ENCODE data around the gene NAGS. TPM values are rescaled to one million over a fixed set of nuclear protein-coding genes. Genes with fewer than 3 reads are reported as not detected.

The NAGS gene
- total RNA-seq, 1 experiment from 2014 or later, result 1.6 TPM

DNA sequence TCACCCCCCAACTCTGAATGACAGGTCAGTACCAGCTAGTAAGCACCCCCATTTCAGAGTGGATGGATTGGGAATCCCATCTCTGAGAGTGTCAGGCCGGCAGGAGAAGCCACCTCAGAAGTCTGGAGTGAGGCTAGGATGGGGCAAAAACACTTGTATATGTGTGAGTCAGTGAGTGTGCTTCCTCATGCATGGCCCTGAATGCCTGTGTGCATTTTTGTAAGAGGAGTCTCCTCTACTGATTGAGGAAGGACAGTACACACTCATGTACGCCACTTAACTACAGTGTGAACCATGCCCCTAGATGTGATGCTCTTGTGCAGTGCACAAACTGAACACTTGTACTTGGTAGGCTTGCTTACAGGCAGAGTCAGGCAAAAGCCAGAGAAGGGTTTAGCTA is 22.3 kb upstream of the NAGS start:
- CTCF ChIA-PET, result interaction anchor here (1.6 kb wide), 1 partner anchor 59 kb away, joined by 3 read pairs; no protein-coding TSS in a partner anchor
- H3K4me3 Mint-ChIP-seq (ENCODE audit: low read depth, unreplicated experiment), result no peak overlapping the region
- H3K27ac Mint-ChIP-seq (ENCODE audit: unreplicated experiment), result no peak overlapping the region

DNA sequence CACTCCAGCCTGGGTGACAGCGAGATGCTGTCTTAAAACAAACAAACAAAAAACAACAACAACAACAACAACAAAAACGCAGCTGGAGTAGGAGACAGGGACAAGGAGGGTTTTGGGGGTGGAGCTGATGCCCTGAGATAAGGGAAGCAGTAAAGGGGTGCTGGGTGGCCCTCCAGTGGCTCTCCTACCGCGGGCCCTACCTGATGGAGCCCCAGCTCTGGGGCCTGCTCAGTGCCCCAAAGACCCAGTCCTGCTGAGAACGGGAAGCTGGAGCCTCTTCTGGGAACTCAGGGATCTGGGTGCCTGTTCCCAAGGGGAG is 21.3 kb upstream of the NAGS start:
- H3K36me3 Mint-ChIP-seq (ENCODE audit: insufficient read depth, unreplicated experiment), result no peaks in the 10 kb centered on the region
- peaks cover 100% of the 10 kb centered on the region for H3K27me3 Mint-ChIP-seq (ENCODE audit: unreplicated experiment)
- no TSS peak for BruUV-seq (replicated peaks)
- CTCF ChIA-PET, result interaction anchor here (0.6 to 1.6 kb wide), 5 partner anchors 10 to 58 kb away, joined by 3 to 6 read pairs (median 4); no protein-coding TSS in a partner anchor
- peak overlapping the region; percentile 46 for H3K4me3 Mint-ChIP-seq (ENCODE audit: low read depth, unreplicated experiment)
- H3K27ac Mint-ChIP-seq (ENCODE audit: unreplicated experiment), result no peak overlapping the region
- no peak for DNase-seq
- no peaks in the 10 kb centered on the region for H3K9me3 Mint-ChIP-seq (ENCODE audit: low read depth, unreplicated experiment)
- TF ChIP-seq, protein P1, sequence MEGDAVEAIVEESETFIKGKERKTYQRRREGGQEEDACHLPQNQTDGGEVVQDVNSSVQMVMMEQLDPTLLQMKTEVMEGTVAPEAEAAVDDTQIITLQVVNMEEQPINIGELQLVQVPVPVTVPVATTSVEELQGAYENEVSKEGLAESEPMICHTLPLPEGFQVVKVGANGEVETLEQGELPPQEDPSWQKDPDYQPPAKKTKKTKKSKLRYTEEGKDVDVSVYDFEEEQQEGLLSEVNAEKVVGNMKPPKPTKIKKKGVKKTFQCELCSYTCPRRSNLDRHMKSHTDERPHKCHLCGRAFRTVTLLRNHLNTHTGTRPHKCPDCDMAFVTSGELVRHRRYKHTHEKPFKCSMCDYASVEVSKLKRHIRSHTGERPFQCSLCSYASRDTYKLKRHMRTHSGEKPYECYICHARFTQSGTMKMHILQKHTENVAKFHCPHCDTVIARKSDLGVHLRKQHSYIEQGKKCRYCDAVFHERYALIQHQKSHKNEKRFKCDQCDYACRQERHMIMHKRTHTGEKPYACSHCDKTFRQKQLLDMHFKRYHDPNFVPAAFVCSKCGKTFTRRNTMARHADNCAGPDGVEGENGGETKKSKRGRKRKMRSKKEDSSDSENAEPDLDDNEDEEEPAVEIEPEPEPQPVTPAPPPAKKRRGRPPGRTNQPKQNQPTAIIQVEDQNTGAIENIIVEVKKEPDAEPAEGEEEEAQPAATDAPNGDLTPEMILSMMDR (IDR thresholded peaks at IDR 0.05; ENCODE audit: unreplicated experiment), result no peak
- H3K4me1 Mint-ChIP-seq (ENCODE audit: low read depth, unreplicated experiment), result no peaks in the 10 kb centered on the region
- intact Hi-C loops (cut with micrococcal nuclease; ENCODE audit: unreplicated experiment), result no loop called here

More for the DNA sequence above, 22.3 kb upstream of the NAGS start:
- TF ChIP-seq, protein P1 (IDR thresholded peaks at IDR 0.05; ENCODE audit: unreplicated experiment), result no peak
- intact Hi-C loops (cut with micrococcal nuclease; ENCODE audit: unreplicated experiment), result no loop called here
- DNase-seq, result no peak
- peaks cover 100% of the 10 kb centered on the region for H3K27me3 Mint-ChIP-seq (ENCODE audit: unreplicated experiment)
- no peaks in the 10 kb centered on the region for H3K4me1 Mint-ChIP-seq (ENCODE audit: low read depth, unreplicated experiment)
- H3K36me3 Mint-ChIP-seq (ENCODE audit: insufficient read depth, unreplicated experiment), result no peaks in the 10 kb centered on the region
- no peaks in the 10 kb centered on the region for H3K9me3 Mint-ChIP-seq (ENCODE audit: low read depth, unreplicated experiment)
- no TSS peak for BruUV-seq (replicated peaks)

DNA sequence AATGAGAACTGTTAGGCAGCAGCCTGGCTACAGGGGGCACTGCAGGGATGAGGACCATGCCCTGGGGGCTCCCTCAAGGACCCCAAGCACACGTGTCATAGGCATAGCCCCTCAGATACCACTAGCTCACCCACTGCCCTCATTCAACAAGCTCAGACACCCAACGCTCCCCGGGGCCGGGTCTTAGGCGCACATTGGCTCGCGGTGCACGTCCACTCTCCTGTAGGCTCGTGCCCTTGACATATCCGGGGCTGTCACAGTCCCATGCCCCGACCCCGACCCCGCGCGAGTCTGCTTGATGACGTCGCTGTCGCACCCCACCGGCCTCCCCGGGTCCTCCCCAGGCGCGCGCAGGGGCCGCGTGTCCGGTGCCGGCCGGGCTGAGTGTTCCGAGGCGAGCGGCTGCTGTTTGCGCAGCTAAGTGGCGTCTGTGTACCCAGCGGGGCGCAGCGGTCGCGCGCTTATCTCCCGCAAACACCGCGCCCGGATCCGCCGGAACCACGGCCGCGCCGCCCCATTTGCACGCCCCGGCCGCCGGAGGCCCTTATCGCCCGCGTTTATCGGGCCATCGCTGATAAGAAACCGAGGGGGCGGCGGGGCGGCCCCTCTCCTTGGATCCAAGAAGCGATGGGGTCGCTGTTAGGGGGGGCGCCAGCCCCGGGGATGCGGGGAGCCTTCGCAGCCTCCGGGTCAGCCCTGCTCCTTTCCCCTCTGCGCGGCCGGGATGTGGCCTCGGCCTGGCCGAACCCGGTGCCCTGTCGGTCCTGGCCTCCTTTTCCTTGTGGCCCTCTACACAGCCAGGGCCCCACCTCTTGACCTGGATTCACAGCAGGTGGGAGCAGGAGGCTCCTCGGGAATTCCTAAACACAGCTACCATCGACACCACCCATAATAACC is 20.7 kb upstream of the NAGS start:
- intact Hi-C loops (cut with micrococcal nuclease; ENCODE audit: unreplicated experiment), result no loop called here
- no peak overlapping the region for H3K27ac Mint-ChIP-seq (ENCODE audit: unreplicated experiment)
- H3K9me3 Mint-ChIP-seq (ENCODE audit: low read depth, unreplicated experiment), result no peaks in the 10 kb centered on the region
- peak overlapping the region; percentile 46 for H3K4me3 Mint-ChIP-seq (ENCODE audit: low read depth, unreplicated experiment)
- TF ChIP-seq, protein P1 (IDR thresholded peaks at IDR 0.05; ENCODE audit: unreplicated experiment), result peak; percentile 59
- H3K27me3 Mint-ChIP-seq (ENCODE audit: unreplicated experiment), result peaks cover 100% of the 10 kb centered on the region
- H3K36me3 Mint-ChIP-seq (ENCODE audit: insufficient read depth, unreplicated experiment), result no peaks in the 10 kb centered on the region
- CTCF ChIA-PET, result interaction anchor here (0.6 to 1.6 kb wide), 5 partner anchors 10 to 58 kb away, joined by 3 to 6 read pairs (median 4); no protein-coding TSS in a partner anchor
- BruUV-seq (replicated peaks), result no TSS peak
- DNase-seq, result peak; percentile 42
- no peaks in the 10 kb centered on the region for H3K4me1 Mint-ChIP-seq (ENCODE audit: low read depth, unreplicated experiment)

DNA sequence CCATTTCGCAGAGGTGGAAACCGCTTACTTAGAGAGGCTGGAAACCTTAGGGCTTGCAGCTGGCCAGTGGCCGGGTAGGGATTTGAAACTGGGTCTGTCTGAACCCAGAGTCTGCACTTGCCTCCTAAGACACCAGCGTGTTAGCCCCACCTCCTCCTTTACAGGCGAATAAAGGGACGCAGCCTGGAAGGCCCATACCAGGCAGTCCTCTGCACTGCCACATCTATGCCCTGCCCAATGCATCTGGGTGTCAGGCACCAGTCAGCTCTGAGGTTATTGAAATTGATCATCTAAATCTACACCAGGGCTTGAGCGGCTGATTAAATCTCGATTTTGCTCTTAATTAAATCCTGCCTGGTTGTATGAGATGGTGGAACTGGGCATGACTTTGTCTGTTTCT is 19.9 kb upstream of the NAGS start:
- H3K27ac Mint-ChIP-seq (ENCODE audit: unreplicated experiment), result no peak overlapping the region

More for the DNA sequence above, 19.9 kb upstream of the NAGS start:
- Mint-ChIP-seq H3K27me3 (ENCODE audit: unreplicated experiment) (peaks cover 100% of the 10 kb centered on the region), H3K9me3 (ENCODE audit: low read depth, unreplicated experiment) (no peaks in the 10 kb centered on the region), H3K4me3 (ENCODE audit: low read depth, unreplicated experiment) (peak overlapping the region; percentile 46), H3K36me3 (ENCODE audit: insufficient read depth, unreplicated experiment) (no peaks in the 10 kb centered on the region), H3K4me1 (ENCODE audit: low read depth, unreplicated experiment) (no peaks in the 10 kb centered on the region)
- TF ChIP-seq, protein P1 (IDR thresholded peaks at IDR 0.05; ENCODE audit: unreplicated experiment), result no peak
- no peak for DNase-seq
- CTCF ChIA-PET, result interaction anchor here (0.6 to 0.9 kb wide), 2 partner anchors 11 to 33 kb away, joined by 4 to 5 read pairs; no protein-coding TSS in a partner anchor
- BruUV-seq (replicated peaks), result no TSS peak
- intact Hi-C loops (cut with micrococcal nuclease; ENCODE audit: unreplicated experiment), result no loop called here

All from Calu3 (cell line).